B cell (primary cell): ENCODE data around the gene HES7. TPM values are rescaled to one million over a fixed set of nuclear protein-coding genes. Genes with fewer than 3 reads are reported as not detected.
A peak's percentile ranks its signal among the peaks of the same experiment; 100 is the strongest.

Experiments
- ATAC-seq: fragments of 200-7000 bp; cut with Tn5 transposase; one replicate; pipeline ENCODE4 v1.10.0; 2021; ENCODE audit warnings: low read depth, mild to moderate bottlenecking, moderate number of reproducible peaks, moderate library complexity
- CTCF ChIA-PET: fragments of 350-600 bp; sonication (Branson Sonifier 250); formaldehyde crosslinking; loops from one replicate; lab custom pipeline; 2021; ENCODE audit warnings: antibody characterized with exemption, inconsistent platforms; lab: Charles Lee
- POLR2A ChIA-PET: fragments of 350-600 bp; sonication (Branson Sonifier 250); formaldehyde crosslinking; loops from one replicate; lab custom pipeline; 2021; ENCODE audit warnings: antibody characterized with exemption; lab: Charles Lee
- DNase-seq: peaks from one replicate; pipeline ENCODE4 v3.0.0; 2013
- H2AFZ ChIP-seq: 2 replicates; pipeline ENCODE4 v1.6.1; 2012; ENCODE audit warnings: mild to moderate bottlenecking, low read depth, low read length; ENCODE audit not compliant: insufficient read depth, poor library complexity, severe bottlenecking
- H3K27ac ChIP-seq, 2 donors: 1 replicate in 1 of 2; 2 replicates in 1 of 2; pipeline ENCODE4 v1.5.1; 2012 to 2013; ENCODE audit warnings: low read length in 2 of 2, mild to moderate bottlenecking in 2 of 2, moderate library complexity in 1 of 2
- H3K27me3 ChIP-seq, 4 experiments: fragments of 200-600 bp in 1 of 4; sonication (generic) in 1 of 4; replicated peaks in 1 of 4; 1 replicate in 2 of 4; 2 replicates in 2 of 4; pipeline versions ENCODE4 v1.6.1 to v1.7.0; 2013 to 2016; ENCODE audit warnings: low read length in 3 of 4, mild to moderate bottlenecking in 2 of 4, mixed read lengths in 1 of 4, moderate library complexity in 1 of 4; ENCODE audit not compliant: insufficient read depth in 4 of 4, control insufficient read depth in 3 of 4; ENCODE audit errors: control extremely low read depth in 1 of 4
- H3K36me3 ChIP-seq, 2 experiments: replicated peaks in 1 of 2; 1 replicate in 1 of 2; 2 replicates in 1 of 2; pipeline versions ENCODE4 v1.6.1 to v1.7.1; 2013; ENCODE audit warnings: low read length in 1 of 2; ENCODE audit not compliant: insufficient read depth in 2 of 2, control insufficient read depth in 1 of 2; ENCODE audit errors: control extremely low read depth in 1 of 2, extremely low read depth in 1 of 2
- H3K4me1 ChIP-seq, 2 donors: fragments of 200-600 bp in 1 of 2; sonication (generic) in 1 of 2; 1 replicate in 1 of 2; 2 replicates in 1 of 2; pipeline versions ENCODE4 v1.5.1 to v1.6.1; 2013 to 2017; ENCODE audit warnings: low read length in 2 of 2; ENCODE audit not compliant: control insufficient read depth in 2 of 2, insufficient read depth in 2 of 2
- H3K4me2 ChIP-seq: replicated peaks from 2 replicates; pipeline ENCODE3; 2012; ENCODE audit warnings: mild to moderate bottlenecking, low read depth, low read length; ENCODE audit not compliant: poor library complexity, severe bottlenecking
- H3K4me3 ChIP-seq, 5 experiments: fragments of 200-600 bp in 1 of 5; sonication (generic) in 1 of 5; 1 replicate in 3 of 5; 2 replicates in 2 of 5; pipeline versions ENCODE4 v1.5.1 to v1.7.0; 2011 to 2016; ENCODE audit warnings: low read length in 4 of 5, mild to moderate bottlenecking in 4 of 5, low read depth in 2 of 5, control low read depth in 1 of 5, moderate library complexity in 1 of 5; ENCODE audit not compliant: insufficient read depth in 1 of 5; ENCODE audit errors: control extremely low read depth in 1 of 5, extremely low read depth in 1 of 5
- H3K79me2 ChIP-seq: fragments of 200-600 bp; sonication (generic); one replicate; pipeline ENCODE4 v1.6.0; 2016; ENCODE audit warnings: low read length; ENCODE audit not compliant: control insufficient read depth, insufficient read depth
- H3K9ac ChIP-seq: fragments of 200-600 bp; sonication (generic); 2 replicates; pipeline ENCODE4 v1.6.1; 2017; ENCODE audit warnings: mild to moderate bottlenecking, low read length, moderate library complexity
- H3K9me3 ChIP-seq, 3 donors: one replicate each; pipeline versions ENCODE4 v1.6.1 to v1.7.1; 2013; ENCODE audit warnings: low read length in 2 of 3; ENCODE audit not compliant: control insufficient read depth in 2 of 3, insufficient read depth in 1 of 3; ENCODE audit errors: control extremely low read depth in 1 of 3
- H4K20me1 ChIP-seq: 2 replicates; pipeline ENCODE4 v1.6.0; 2012; ENCODE audit warnings: mild to moderate bottlenecking, low read length; ENCODE audit not compliant: insufficient read depth, control insufficient read depth, poor library complexity, severe bottlenecking
- H3K27ac Mint-ChIP-seq: one replicate; pipeline ENCODE4 v1.8.0; 2021; ENCODE audit warnings: mixed read lengths
- H3K27me3 Mint-ChIP-seq: one replicate; pipeline ENCODE4 v1.8.0; 2021; ENCODE audit warnings: mixed read lengths
- H3K4me1 Mint-ChIP-seq: one replicate; pipeline ENCODE4 v1.8.0; 2021; ENCODE audit warnings: mixed read lengths
- H3K4me3 Mint-ChIP-seq: one replicate; pipeline ENCODE4 v1.8.0; 2021; ENCODE audit warnings: mixed read lengths
- H3K9me3 Mint-ChIP-seq: one replicate; pipeline ENCODE4 v1.8.0; 2022; ENCODE audit warnings: mixed read lengths; ENCODE audit not compliant: insufficient read depth
- EZH2 ChIP-seq: IDR thresholded peaks from 2 replicates; pipeline ENCODE4 v1.6.1; 2012; ENCODE audit warnings: borderline replicate concordance, low read depth, mild to moderate bottlenecking, moderate library complexity, low read length; ENCODE audit not compliant: insufficient read depth, poor library complexity, severe bottlenecking
- WGBS: methylation state at CpG from one replicate; pipeline ENCODE4 v1.1.5; 2013; ENCODE audit warnings: missing lambda C conversion rate; ENCODE audit not compliant: insufficient coverage; 5-methylcytosine and 5-hydroxymethylcytosine counted together
- intact Hi-C: fragments of 100-400 bp; cut with micrococcal nuclease; formaldehyde crosslinking; loops from one replicate; pipeline ENCODE4 v1.10.0; 2022
- polyA plus RNA-seq: library from polyadenylated mRNA; depleted of rRNA; stranded (reverse); fragments of >200 nt; gene quantifications from 2 replicates; pipeline ENCODE4 v1.2.3, GENCODE V29; 2012
- total RNA-seq, 2 donors: library from RNA; stranded (reverse); fragments of 120-200 nt in 1 of 2; gene quantifications; 1 replicate in 1 of 2; 2 replicates in 1 of 2; pipeline versions ENCODE4 v1.2.3 to v1.2.4, GENCODE V29; 2013 to 2022

The HES7 gene
- total and polyA plus RNA-seq, 2 donors (not counting 1 experiment from before 2014, with no cell fraction given), result 0.34 TPM; not detected in 1

DNA sequence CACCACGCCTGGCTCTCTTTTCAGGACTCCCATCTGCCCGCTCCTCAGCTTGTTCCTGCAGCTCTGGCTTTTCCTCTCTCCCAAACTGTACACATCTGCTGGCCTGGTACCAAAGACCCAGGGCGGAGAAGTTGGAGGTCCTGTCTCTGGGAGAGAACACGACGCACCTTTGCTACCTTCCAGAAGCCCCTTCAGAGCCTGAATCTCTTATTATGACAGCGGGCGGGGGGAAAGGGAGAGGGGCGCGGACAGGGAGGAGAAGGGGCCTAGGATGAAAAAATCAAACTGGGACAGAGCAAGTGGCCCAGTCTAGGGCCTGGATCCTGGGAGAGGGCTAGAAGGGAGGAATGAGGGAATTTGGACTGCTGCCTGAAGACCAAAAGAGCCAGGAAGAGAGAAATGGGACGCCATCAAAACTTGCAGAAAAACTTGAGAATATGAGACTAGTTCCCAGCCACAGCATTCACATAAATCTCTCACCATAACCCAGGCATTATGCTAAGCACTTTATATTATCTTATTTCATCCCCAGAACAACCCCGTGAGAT, 30.8 kb upstream of the HES7 start:
- ChIA-PET POLR2A (interaction anchor here (0.6 to 4.5 kb wide), 6 partner anchors 33 to 467 kb away, joined by 3 to 23 read pairs (median 4); partner anchors contain the start of genes ALOXE3, AURKB and TP53), CTCF (interaction anchor here (1.5 to 1.6 kb wide), 2 partner anchors 16 to 36 kb away, joined by 3 to 4 read pairs; no protein-coding TSS in a partner anchor)
- no peaks in the 10 kb centered on the region for H3K27me3 ChIP-seq
- no peak for ATAC-seq
- H3K79me2 ChIP-seq, result peaks cover 44% of the 10 kb centered on the region
- Mint-ChIP-seq H3K27ac (no peak overlapping the region), H3K4me1 (peaks cover 49% of the 10 kb centered on the region), H3K9me3 (no peaks in the 10 kb centered on the region), H3K27me3 (no peaks in the 10 kb centered on the region), H3K4me3 (no peak overlapping the region)
- peaks cover 0 to 13% of the 10 kb centered on the region in 2 experiments for H3K36me3 ChIP-seq
- no peak overlapping the region for H2AFZ ChIP-seq
- H3K9me3 ChIP-seq, result peaks cover 0 to 6% (median 0%) of the 10 kb centered on the region in 3 donors
- H3K4me3 ChIP-seq, result peak overlapping the region in 4 of 5 experiments; percentile 22 to 96 (median 84)
- WGBS, result 76% methylated on average over 10 of the region's 11 CpGs
- H3K9ac ChIP-seq, result peak overlapping the region; percentile 19
- H3K27ac ChIP-seq, result peak overlapping the region; percentile 97 to 100
- DNase-seq, result no peak
- H3K4me2 ChIP-seq, result peak overlapping the region; percentile 88
- peaks cover 59 to 88% of the 10 kb centered on the region in 2 donors for H3K4me1 ChIP-seq
- peaks cover 52% of the 10 kb centered on the region for H4K20me1 ChIP-seq
- TF ChIP-seq EZH2, result no peak
- intact Hi-C loops, result no loop called here

DNA sequence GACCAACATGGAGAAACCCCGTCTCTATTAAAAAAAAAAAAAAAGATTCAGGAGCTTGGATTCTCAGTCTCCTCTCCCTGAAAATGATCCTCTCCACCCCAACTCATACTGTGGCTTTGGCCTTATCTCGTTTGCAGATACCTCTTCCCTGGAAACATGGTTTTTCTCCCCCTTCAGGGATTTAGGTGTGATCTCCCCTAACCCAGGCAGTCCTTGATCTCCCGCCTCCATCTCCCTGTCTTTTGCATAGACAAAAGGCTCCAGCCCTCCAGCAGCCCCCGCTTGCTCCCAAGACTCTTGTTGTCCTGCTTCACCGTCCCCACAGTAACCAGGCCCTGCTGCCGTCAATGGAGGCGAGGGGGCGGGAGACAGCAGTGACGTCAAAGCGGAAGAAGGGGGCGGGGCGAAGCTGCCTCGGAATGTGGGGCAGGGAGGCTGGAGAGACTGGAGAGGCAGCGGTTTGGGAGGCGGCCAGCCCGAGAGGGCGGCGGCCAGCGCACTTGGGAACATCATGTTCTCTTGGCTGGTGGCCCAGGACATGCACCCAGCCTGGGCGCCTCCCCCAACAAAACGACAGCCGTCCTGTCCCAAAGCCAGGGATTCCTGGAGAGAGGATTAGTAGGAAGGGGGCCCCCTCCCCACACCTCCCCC, 30.2 kb upstream of the HES7 start:
- Histone ChIP-seq H3K79me2 (peaks cover 50% of the 10 kb centered on the region), H2AFZ (no peak overlapping the region), H3K27ac (peak overlapping the region; percentile 97 to 100), H3K9me3 (peaks cover 0 to 6% (median 0%) of the 10 kb centered on the region in 3 donors), H3K9ac (peak overlapping the region; percentile 19), H4K20me1 (peaks cover 54% of the 10 kb centered on the region), H3K4me1 (peaks cover 59 to 83% of the 10 kb centered on the region in 2 donors), H3K4me2 (peak overlapping the region; percentile 88), H3K27me3 (no peaks in the 10 kb centered on the region), H3K36me3 (peaks cover 0 to 14% of the 10 kb centered on the region in 2 experiments), H3K4me3 (peak overlapping the region in 2 of 5 experiments; percentile 0 to 96)
- POLR2A ChIA-PET, result interaction anchor here (0.6 to 5.6 kb wide), 9 partner anchors 15 to 467 kb away, joined by 3 to 36 read pairs (median 4); partner anchors contain the start of genes ALOXE3, AURKB, BORCS6 and TP53
- WGBS, result 9% methylated on average over 16 of the region's 22 CpGs
- no peaks in the 10 kb centered on the region for H3K27me3 Mint-ChIP-seq
- ATAC-seq, result no peak
- intact Hi-C loops, result no loop called here
- no peak overlapping the region for H3K4me3 Mint-ChIP-seq
- H3K4me1 Mint-ChIP-seq, result peaks cover 47% of the 10 kb centered on the region
- DNase-seq, result peak; percentile 90
- CTCF ChIA-PET, result interaction anchor here (1.0 to 1.8 kb wide), 3 partner anchors 15 to 44 kb away, joined by 3 to 5 read pairs (median 4); no protein-coding TSS in a partner anchor
- H3K9me3 Mint-ChIP-seq, result no peaks in the 10 kb centered on the region
- H3K27ac Mint-ChIP-seq, result peak overlapping the region; percentile 82
- no peak for TF ChIP-seq EZH2
